ENCODE measurements around the gene ASTN2. TPM values are rescaled to one million over a fixed set of nuclear protein-coding genes. Genes with fewer than 3 reads are reported as not detected.

Gene ASTN2
- total RNA-seq, 1 donor from 2014 or later, result 2.7 TPM

DNA sequence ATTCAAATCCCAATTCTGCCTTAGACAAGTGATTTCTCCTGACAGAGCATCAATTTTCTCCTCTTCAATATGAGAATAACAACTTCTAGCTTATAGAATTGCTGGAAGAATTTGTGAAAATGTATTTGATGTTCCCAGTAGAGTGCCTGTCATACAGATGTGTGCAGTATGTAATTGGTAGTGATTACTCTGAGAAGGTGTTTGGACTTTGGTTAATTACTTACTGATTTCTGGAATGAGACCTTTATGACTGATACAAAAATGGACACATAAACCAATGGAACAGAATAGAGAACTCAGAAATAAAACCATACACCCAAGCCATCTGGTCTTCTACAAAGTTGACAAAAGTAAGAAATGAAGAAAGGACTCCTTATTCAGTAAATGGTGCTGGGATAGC is 829.7 kb downstream of the ASTN2 start:
- H3K27me3 Mint-ChIP-seq (ENCODE audit: low read depth), result no peaks in the 10 kb centered on the region
- no peak overlapping the region for H3K4me3 Mint-ChIP-seq (ENCODE audit: low read depth)
- H3K27ac Mint-ChIP-seq, result no peak overlapping the region
- peaks cover 17% of the 10 kb centered on the region for H3K9me3 Mint-ChIP-seq
- no peaks in the 10 kb centered on the region for H3K36me3 Mint-ChIP-seq (ENCODE audit: low read depth)
- DNase-seq (ENCODE audit: low spot score), result no peak
- H3K4me1 Mint-ChIP-seq (ENCODE audit: low read depth), result no peaks in the 10 kb centered on the region
- intact Hi-C loops (cut with micrococcal nuclease), result no loop called here

DNA sequence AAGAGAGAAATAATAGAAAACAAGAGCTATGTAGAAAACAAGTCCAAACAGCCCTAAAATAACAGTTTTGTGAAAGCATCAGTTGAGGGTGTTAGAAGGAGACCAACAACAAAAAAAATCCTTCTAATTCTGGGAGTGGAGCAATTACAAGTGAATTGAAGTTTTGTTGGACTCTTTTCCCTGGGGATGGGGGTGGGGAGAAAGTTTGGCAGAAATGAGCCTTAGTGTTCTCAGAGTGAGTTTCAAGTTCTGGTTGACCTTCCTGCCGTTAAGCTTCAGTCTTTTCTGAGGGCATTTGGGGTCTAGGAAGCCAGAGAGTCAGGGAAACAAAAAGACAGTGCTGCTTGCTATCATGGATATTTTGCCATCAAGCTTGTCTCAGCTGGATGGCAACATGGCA is 834.0 kb downstream of the ASTN2 start:
- DNase-seq (ENCODE audit: low spot score), result no peak
- H3K27ac Mint-ChIP-seq, result no peak overlapping the region
- intact Hi-C loops (cut with micrococcal nuclease), result no loop called here
- no peaks in the 10 kb centered on the region for H3K36me3 Mint-ChIP-seq (ENCODE audit: low read depth)
- no peaks in the 10 kb centered on the region for H3K27me3 Mint-ChIP-seq (ENCODE audit: low read depth)
- H3K4me1 Mint-ChIP-seq (ENCODE audit: low read depth), result no peaks in the 10 kb centered on the region
- no peak overlapping the region for H3K4me3 Mint-ChIP-seq (ENCODE audit: low read depth)
- H3K9me3 Mint-ChIP-seq, result no peaks in the 10 kb centered on the region

DNA sequence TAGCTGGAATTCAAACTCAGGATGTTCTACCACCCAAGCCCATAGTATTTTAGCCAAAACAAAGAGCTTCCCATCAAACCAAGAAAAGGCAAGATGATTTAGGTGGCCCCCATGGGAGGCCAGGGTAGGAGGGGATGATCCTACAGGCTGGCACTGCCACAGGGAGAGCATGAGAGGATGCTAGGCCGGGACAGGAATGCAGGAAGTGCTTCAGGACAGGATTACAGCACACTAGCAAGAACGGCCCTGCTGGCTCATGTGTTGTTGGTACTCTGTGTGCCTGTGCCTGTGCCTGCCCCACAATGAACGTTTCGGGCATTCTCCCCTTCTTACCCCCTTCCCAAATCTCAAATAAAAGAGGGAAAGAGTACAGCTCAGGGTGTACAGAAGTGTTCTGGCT is 838.5 kb downstream of the ASTN2 start:
- no peaks in the 10 kb centered on the region for H3K4me1 Mint-ChIP-seq (ENCODE audit: low read depth)
- H3K27me3 Mint-ChIP-seq (ENCODE audit: low read depth), result no peaks in the 10 kb centered on the region
- no peak overlapping the region for H3K4me3 Mint-ChIP-seq (ENCODE audit: low read depth)
- intact Hi-C loops (cut with micrococcal nuclease), result loop anchor here (10.0 kb wide), 1 partner anchor 982 kb away; no protein-coding TSS in a partner anchor
- H3K9me3 Mint-ChIP-seq, result no peaks in the 10 kb centered on the region
- no peak for DNase-seq (ENCODE audit: low spot score)
- H3K36me3 Mint-ChIP-seq (ENCODE audit: low read depth), result no peaks in the 10 kb centered on the region
- no peak overlapping the region for H3K27ac Mint-ChIP-seq

DNA sequence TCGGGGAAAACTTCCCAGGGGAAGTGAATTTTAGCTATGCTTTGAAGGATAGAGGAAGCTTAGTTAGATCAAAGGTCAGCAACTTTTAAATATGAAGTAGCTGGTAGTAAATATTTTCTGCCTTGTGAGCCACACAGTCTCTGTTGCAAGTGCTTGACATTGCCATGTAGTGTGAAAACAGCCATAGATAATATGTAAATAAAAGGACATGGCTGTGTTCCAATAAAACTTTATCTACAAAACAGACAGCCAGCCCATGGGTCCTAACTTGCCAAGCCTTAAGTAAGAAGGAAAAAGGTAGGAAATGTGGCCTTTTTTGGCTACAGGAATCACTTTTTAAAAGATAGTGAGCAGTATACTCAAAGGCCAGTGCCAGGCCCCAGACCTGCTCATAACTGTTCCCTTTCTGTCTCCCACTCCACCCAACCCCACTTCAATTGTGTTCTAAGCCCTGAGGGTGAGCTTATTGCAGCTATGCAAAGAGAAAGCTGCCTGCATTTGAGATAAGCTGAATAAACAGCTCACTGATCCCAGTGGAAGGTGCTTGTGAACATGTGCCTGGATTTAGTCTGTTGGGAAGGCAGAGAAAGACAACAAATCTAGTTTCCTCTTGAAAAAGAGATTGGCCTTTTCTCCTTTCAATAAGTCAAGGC is 840.7 kb downstream of the ASTN2 start:
- Mint-ChIP-seq H3K27ac (no peak overlapping the region), H3K27me3 (ENCODE audit: low read depth) (no peaks in the 10 kb centered on the region), H3K36me3 (ENCODE audit: low read depth) (no peaks in the 10 kb centered on the region), H3K4me1 (ENCODE audit: low read depth) (no peaks in the 10 kb centered on the region), H3K4me3 (ENCODE audit: low read depth) (no peak overlapping the region), H3K9me3 (no peaks in the 10 kb centered on the region)
- DNase-seq (ENCODE audit: low spot score), result no peak
- intact Hi-C loops (cut with micrococcal nuclease), result loop anchor here (5.0 to 10.0 kb wide), 2 partner anchors 427 to 979 kb away; no protein-coding TSS in a partner anchor

DNA sequence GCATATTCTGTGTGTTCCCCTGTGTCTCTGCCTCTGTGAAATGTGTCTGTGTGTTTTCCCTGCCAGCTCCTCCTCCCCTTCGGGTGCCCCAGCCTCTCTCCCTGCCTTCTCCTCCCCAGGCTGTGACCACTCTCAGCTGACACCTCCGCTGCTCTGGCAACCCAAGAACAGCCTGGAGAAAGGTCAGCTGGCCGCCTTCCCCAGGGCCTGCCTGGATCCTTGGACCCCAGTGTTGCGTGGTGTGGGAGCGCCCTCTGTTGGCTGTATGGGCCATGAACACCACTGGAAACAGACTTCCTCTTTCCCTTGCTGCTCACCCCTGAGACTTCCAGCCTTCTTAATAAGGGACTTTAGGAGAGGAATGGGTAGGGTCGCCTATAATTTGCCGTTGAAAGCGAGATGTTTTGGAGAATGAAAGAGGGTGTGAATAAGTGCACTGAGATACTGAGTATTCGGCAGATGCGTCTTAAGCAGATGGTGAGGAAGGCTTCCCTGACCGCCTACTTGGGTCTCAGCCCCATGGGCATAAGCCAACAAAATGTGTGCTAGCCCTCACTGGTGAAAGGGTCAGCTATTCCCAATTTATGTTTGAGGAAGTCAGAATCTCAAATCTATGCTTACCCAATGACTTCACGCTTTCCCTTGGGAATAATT is 842.6 kb downstream of the ASTN2 start:
- H3K27me3 Mint-ChIP-seq (ENCODE audit: low read depth), result no peaks in the 10 kb centered on the region
- H3K9me3 Mint-ChIP-seq, result no peaks in the 10 kb centered on the region
- intact Hi-C loops (cut with micrococcal nuclease), result loop anchor here (5.0 to 10.0 kb wide), 2 partner anchors 425 to 977 kb away; no protein-coding TSS in a partner anchor
- H3K27ac Mint-ChIP-seq, result no peak overlapping the region
- H3K36me3 Mint-ChIP-seq (ENCODE audit: low read depth), result no peaks in the 10 kb centered on the region
- no peak for DNase-seq (ENCODE audit: low spot score)
- H3K4me1 Mint-ChIP-seq (ENCODE audit: low read depth), result no peaks in the 10 kb centered on the region
- H3K4me3 Mint-ChIP-seq (ENCODE audit: low read depth), result no peak overlapping the region

DNA sequence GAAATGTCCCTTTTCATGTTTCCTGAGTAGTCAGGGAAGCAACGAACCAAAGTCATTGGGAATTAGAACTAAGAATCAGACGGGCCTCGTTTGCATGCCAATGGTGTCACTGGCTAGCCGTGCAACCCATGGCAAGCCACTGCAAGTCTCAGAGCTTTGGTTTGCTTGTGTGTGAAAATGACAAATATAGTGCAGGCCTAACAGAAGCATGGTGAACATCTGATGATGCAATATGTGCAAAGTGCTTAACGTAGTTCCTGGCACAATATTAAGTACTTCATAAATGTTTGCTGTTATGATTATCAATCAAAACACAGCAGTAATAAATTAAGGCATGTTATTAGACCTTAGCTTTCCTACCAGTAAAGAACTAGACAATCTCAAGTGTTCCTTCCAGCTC is 845.7 kb downstream of the ASTN2 start:
- no peaks in the 10 kb centered on the region for H3K27me3 Mint-ChIP-seq (ENCODE audit: low read depth)
- DNase-seq (ENCODE audit: low spot score), result no peak
- intact Hi-C loops (cut with micrococcal nuclease), result no loop called here
- H3K36me3 Mint-ChIP-seq (ENCODE audit: low read depth), result no peaks in the 10 kb centered on the region
- H3K4me3 Mint-ChIP-seq (ENCODE audit: low read depth), result no peak overlapping the region
- H3K9me3 Mint-ChIP-seq, result no peaks in the 10 kb centered on the region
- no peak overlapping the region for H3K27ac Mint-ChIP-seq
- H3K4me1 Mint-ChIP-seq (ENCODE audit: low read depth), result no peaks in the 10 kb centered on the region

DNA sequence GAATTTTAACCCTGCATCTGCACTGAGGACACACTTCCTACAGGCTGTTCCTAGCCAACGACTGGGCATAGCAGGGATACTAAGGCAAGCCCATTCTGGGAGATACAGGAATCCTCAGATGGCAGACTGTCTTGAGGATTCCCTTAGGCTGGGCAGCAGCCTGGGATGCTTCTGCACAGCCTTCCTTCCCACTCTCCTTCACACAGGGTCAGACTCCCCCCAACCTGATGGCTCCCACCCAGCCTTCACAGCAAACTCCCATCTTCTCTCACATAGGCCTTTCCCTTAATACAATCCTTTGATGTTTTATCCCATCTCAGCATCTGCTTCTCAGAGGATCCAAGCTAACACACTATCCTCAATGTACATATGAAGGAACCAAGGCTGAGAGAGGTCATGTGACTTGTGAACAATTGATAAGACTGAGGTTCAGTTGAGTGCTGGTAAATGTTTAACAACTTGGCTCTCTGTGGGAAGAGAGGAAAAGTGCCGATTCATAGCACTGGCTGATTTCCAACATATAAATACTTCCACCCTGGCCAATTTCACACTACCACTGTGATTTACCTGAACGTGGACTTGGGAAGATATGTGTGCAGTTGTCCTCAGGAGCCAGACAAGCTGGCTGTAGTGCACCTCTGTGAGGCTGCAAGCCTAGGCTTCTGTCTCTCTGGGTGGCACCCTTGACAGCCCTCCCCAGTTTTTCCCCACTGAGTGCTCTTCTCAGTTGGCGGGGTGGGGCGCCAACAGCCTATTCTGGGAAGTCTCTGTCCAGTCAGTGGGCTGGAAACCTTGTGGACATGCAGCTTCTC is 848.0 kb downstream of the ASTN2 start:
- intact Hi-C loops (cut with micrococcal nuclease), result no loop called here
- H3K4me1 Mint-ChIP-seq (ENCODE audit: low read depth), result no peaks in the 10 kb centered on the region

DNA sequence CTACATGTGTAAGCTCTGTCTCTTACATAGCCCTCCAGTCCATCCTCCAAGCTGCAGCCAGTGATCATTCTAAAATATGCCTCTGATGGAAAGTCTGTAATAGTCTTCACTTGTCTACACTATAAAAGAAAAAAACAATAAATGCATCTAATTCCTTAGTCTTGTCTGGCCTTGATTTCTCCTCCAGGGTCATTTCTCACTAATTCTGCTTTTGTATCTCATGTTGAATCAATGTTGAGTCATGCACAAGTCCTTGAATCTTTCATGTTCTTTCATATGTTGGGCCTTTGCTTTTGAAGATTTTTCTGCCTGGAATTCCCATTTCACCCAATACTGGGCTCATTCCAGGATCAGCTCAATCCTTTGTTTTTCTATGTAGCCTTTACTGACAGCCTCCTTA is 848.9 kb downstream of the ASTN2 start:
- Mint-ChIP-seq H3K9me3 (no peaks in the 10 kb centered on the region), H3K27me3 (ENCODE audit: low read depth) (no peaks in the 10 kb centered on the region)

More for the DNA sequence above, 848.0 kb downstream of the ASTN2 start:
- Mint-ChIP-seq H3K9me3 (no peaks in the 10 kb centered on the region), H3K27me3 (ENCODE audit: low read depth) (no peaks in the 10 kb centered on the region), H3K27ac (no peak overlapping the region), H3K4me3 (ENCODE audit: low read depth) (no peak overlapping the region), H3K36me3 (ENCODE audit: low read depth) (no peaks in the 10 kb centered on the region)
- DNase-seq (ENCODE audit: low spot score), result no peak

DNA sequence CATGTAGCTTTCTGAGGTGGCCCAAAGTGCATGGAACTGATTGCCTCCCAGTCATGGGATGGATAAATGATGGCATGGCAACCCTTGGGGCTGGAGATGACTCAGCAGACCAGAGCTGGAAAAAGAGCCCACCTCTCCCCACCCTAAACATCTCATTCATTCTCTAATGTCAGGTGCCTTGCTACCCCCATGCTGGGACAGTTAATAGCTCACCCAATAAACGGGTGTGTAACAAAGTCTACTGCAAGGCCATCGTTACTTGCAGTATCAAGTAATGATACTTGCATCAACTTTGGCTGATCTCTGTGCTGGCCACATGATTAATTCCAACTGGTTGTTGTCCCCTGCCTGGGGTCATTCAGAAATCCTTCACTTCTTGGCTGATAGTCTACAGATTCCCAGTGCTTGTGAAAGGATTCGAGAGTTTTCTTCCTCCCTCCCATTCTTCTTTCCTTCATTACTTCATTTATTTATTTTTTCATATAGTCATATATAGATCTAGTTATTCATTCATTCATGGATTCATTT is 850.5 kb downstream of the ASTN2 start:
- intact Hi-C loops (cut with micrococcal nuclease), result no loop called here
- no peak overlapping the region for H3K4me3 Mint-ChIP-seq (ENCODE audit: low read depth)
- no peaks in the 10 kb centered on the region for H3K36me3 Mint-ChIP-seq (ENCODE audit: low read depth)
- no peaks in the 10 kb centered on the region for H3K27me3 Mint-ChIP-seq (ENCODE audit: low read depth)
- no peaks in the 10 kb centered on the region for H3K4me1 Mint-ChIP-seq (ENCODE audit: low read depth)
- DNase-seq (ENCODE audit: low spot score), result no peak
- H3K27ac Mint-ChIP-seq, result no peak overlapping the region
- H3K9me3 Mint-ChIP-seq, result no peaks in the 10 kb centered on the region

More for the DNA sequence above, 848.9 kb downstream of the ASTN2 start:
- Mint-ChIP-seq H3K36me3 (ENCODE audit: low read depth) (no peaks in the 10 kb centered on the region), H3K4me1 (ENCODE audit: low read depth) (no peaks in the 10 kb centered on the region), H3K4me3 (ENCODE audit: low read depth) (no peak overlapping the region), H3K27ac (no peak overlapping the region)
- DNase-seq (ENCODE audit: low spot score), result no peak
- intact Hi-C loops (cut with micrococcal nuclease), result no loop called here

DNA sequence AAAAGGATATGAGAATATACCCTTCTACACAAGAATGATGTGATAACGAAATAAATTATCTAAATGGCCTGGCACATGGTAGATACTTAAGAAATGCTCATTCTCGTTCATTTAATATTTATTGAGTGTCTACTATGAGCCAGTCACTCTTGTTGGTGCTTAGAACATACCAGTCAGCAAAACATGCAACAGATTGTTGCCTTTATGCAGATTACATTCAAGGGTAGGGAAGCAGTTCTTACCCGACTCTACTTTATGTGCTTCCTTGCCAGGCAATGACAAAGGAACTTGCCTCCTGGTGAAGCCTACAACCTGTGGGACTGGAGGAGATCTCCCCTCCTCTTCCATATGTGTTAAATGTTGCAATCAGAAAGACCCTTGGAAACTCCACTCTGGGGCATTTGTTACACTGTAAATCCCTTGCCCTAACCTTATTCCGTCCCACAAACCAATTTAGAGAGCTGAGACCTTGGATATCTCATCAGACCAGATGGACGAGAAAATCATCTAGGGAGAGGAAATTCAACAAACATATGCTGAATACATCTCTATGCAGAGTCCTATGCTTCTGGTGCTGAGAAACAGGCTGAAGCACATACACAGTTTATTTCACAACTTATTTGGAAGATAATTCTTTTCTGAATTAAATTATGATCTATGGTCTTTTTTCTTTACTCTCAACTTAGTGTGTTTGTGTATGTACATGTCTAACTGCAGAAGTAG is 855.9 kb downstream of the ASTN2 start:
- Mint-ChIP-seq H3K4me3 (ENCODE audit: low read depth) (no peak overlapping the region), H3K27me3 (ENCODE audit: low read depth) (no peaks in the 10 kb centered on the region), H3K9me3 (no peaks in the 10 kb centered on the region), H3K36me3 (ENCODE audit: low read depth) (no peaks in the 10 kb centered on the region), H3K27ac (no peak overlapping the region), H3K4me1 (ENCODE audit: low read depth) (no peaks in the 10 kb centered on the region)
- DNase-seq (ENCODE audit: low spot score), result no peak
- intact Hi-C loops (cut with micrococcal nuclease), result no loop called here

DNA sequence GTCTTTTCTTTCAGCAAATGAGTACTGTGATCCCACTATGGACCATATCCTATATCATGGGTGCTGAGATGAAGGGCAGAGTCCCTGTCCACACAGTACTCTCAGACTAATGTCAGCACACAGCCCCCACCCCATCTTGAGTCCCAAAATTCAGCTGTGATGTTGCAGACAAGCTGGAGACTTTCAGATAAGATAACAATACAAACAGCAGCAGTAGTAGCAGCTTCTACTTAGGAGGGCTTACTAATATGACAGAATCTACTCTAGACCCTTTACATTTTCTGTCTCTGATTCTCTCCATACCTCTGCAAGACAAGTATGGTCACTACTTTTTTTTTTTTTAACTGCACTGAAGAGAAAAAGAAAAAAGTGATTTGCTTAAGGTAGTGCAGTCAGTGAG is 856.8 kb downstream of the ASTN2 start:
- H3K27ac Mint-ChIP-seq, result no peak overlapping the region
- intact Hi-C loops (cut with micrococcal nuclease), result no loop called here
- H3K4me1 Mint-ChIP-seq (ENCODE audit: low read depth), result no peaks in the 10 kb centered on the region
- H3K4me3 Mint-ChIP-seq (ENCODE audit: low read depth), result no peak overlapping the region
- DNase-seq (ENCODE audit: low spot score), result no peak
- H3K36me3 Mint-ChIP-seq (ENCODE audit: low read depth), result no peaks in the 10 kb centered on the region
- no peaks in the 10 kb centered on the region for H3K27me3 Mint-ChIP-seq (ENCODE audit: low read depth)
- H3K9me3 Mint-ChIP-seq, result no peaks in the 10 kb centered on the region

DNA sequence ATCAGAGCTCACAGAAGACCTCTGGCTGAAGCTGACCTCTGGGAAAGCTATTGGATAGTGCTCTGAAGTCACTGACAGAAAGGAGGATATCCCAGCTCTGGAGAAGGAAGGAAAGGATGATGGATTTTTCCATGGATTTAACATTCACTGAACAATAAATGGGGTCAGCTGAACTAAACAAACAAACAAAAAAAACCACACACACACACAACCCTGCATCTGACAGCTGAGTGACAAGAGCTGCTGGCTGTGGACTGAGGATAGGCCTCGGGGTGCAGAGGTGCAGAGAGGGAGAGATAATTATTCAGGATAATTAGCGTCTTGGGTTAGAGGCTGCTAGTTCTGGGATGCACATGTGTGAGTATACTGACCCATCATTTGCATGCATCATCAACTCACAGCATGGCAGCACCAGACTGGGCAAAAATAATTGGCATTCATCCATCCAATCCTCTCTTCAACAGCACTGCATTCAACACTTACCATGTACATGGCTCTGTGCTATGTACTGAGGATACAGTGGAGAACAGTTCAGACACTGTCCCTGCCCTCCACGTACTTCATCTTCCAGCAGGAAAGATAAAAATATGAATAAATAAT is 859.2 kb downstream of the ASTN2 start:
- Mint-ChIP-seq H3K4me3 (ENCODE audit: low read depth) (no peak overlapping the region), H3K9me3 (no peaks in the 10 kb centered on the region), H3K4me1 (ENCODE audit: low read depth) (no peaks in the 10 kb centered on the region), H3K27me3 (ENCODE audit: low read depth) (no peaks in the 10 kb centered on the region), H3K27ac (no peak overlapping the region), H3K36me3 (ENCODE audit: low read depth) (no peaks in the 10 kb centered on the region)
- intact Hi-C loops (cut with micrococcal nuclease), result no loop called here
- no peak for DNase-seq (ENCODE audit: low spot score)

Measured in activated T-helper 2 cell treated with anti-CD3 and anti-CD28 coated beads, Interferon-gamma antibody, Interleukin-2, Interleukin-4, amounts not matched to agents 10 μg/mL and 5 μg/mL and 100 μg/mL, durations not matched to agents 14 hours and 24 hours and 36 hours (primary cell).